Smooth muscle cell (in vitro differentiated cells): ENCODE results near the gene KLHL40. TPM values are rescaled to one million over a fixed set of nuclear protein-coding genes. Genes with fewer than 3 reads are reported as not detected.

ENCODE experiments used
- DNase-seq: peaks from one replicate; lab custom pipeline; 2025; ENCODE audit not compliant: unreplicated experiment; lab: John Stamatoyannopoulos, UW
- H2AFZ ChIP-seq: fragments of 200-600 bp; sonication (generic); 2 replicates; pipeline ENCODE4 v1.6.0; 2016; ENCODE audit warnings: antibody characterized with exemption, low read depth, mild to moderate bottlenecking
- H3F3A ChIP-seq: fragments of 200-600 bp; sonication (generic); 2 replicates; pipeline ENCODE4 v1.6.0; 2017; ENCODE audit warnings: antibody characterized with exemption, low read depth
- H3K27ac ChIP-seq: fragments of 200-600 bp; sonication (generic); 2 replicates; pipeline ENCODE4 v1.5.1; 2016; ENCODE audit warnings: low read depth, mild to moderate bottlenecking
- H3K27me3 ChIP-seq: fragments of 200-600 bp; sonication (generic); 2 replicates; pipeline ENCODE4 v1.6.1; 2016; ENCODE audit warnings: low read depth, mild to moderate bottlenecking
- H3K36me3 ChIP-seq: fragments of 200-600 bp; sonication (generic); 2 replicates; pipeline ENCODE4 v1.5.1; 2016; ENCODE audit warnings: low read depth
- H3K4me1 ChIP-seq: fragments of 200-600 bp; sonication (generic); 2 replicates; pipeline ENCODE4 v1.5.1; 2016; ENCODE audit warnings: low read depth
- H3K4me2 ChIP-seq: fragments of 200-600 bp; sonication (generic); 2 replicates; pipeline ENCODE4 v1.6.0; 2016; ENCODE audit warnings: mild to moderate bottlenecking
- H3K4me3 ChIP-seq: fragments of 200-600 bp; sonication (generic); 2 replicates; pipeline ENCODE4 v1.5.1; 2016; ENCODE audit warnings: mild to moderate bottlenecking
- H3K79me2 ChIP-seq: fragments of 200-600 bp; sonication (generic); 2 replicates; pipeline ENCODE4 v1.6.0; 2016; ENCODE audit warnings: low read depth, mild to moderate bottlenecking
- H3K9ac ChIP-seq: fragments of 200-600 bp; sonication (generic); 2 replicates; pipeline ENCODE4 v1.6.0; 2016; ENCODE audit warnings: low read depth
- H3K9me3 ChIP-seq: fragments of 200-600 bp; sonication (generic); replicated peaks from 2 replicates; pipeline ENCODE4 v1.5.1; 2016; ENCODE audit warnings: low read depth
- H4K20me1 ChIP-seq: fragments of 200-600 bp; sonication (generic); 2 replicates; pipeline ENCODE4 v1.6.0; 2016; ENCODE audit warnings: low read depth
- CTCF ChIP-seq: fragments of 200-600 bp; sonication (generic); IDR thresholded peaks from 2 replicates; pipeline ENCODE4 v1.5.1; 2017; ENCODE audit warnings: borderline replicate concordance, mild to moderate bottlenecking, antibody characterized with exemption; ENCODE audit not compliant: insufficient read depth, poor library complexity, severe bottlenecking
- WGBS: methylation state at CpG from one replicate; pipeline ENCODE4 v1.1.7; 2016; ENCODE audit warnings: low lambda C conversion rate; 5-methylcytosine and 5-hydroxymethylcytosine counted together
- polyA plus RNA-seq: library from polyadenylated mRNA; unstranded; fragments of >200 nt; fragmentation: Nextera tagmentation; extraction: Ambion mirVana; gene quantifications from 2 replicates; pipeline ENCODE4 v1.2.1, GENCODE V29; 2016
- total RNA-seq: library from RNA; depleted of rRNA; stranded (reverse); fragments of >200 nt; gene quantifications from 2 replicates; pipeline ENCODE4 v1.2.3, GENCODE V29; 2014

The KLHL40 gene
- total and polyA plus RNA-seq, 2 experiments from 2014 or later = not detected

- no peaks in the 10 kb centered on the region for H3F3A ChIP-seq
- DNase-seq = no peak
Measured at GRCh38 chr3:42702982-42703694, 17.8 kb downstream of the KLHL40 start.

GRCh38 chr3:42703695-42704025 lies 18.3 kb downstream of the KLHL40 start:
- no peaks in the 10 kb centered on the region for H3K27me3 ChIP-seq
- no peaks in the 10 kb centered on the region for H3K79me2 ChIP-seq
- no peak overlapping the region for H3K27ac ChIP-seq
- no peaks in the 10 kb centered on the region for H3F3A ChIP-seq
- H3K9me3 ChIP-seq = no peaks in the 10 kb centered on the region
- no peak for TF ChIP-seq CTCF
- no peak overlapping the region for H3K4me3 ChIP-seq
- no peaks in the 10 kb centered on the region for H3K4me1 ChIP-seq
- no peak overlapping the region for H3K9ac ChIP-seq
- no peaks in the 10 kb centered on the region for H3K36me3 ChIP-seq
- no peak overlapping the region for H3K4me2 ChIP-seq
- no peak overlapping the region for H2AFZ ChIP-seq
- DNase-seq = no peak
- 81% methylated on average over 5 of the region's 5 CpGs for WGBS
- no peaks in the 10 kb centered on the region for H4K20me1 ChIP-seq

More at GRCh38 chr3:42702982-42703694, 17.8 kb downstream of the KLHL40 start:
- Histone ChIP-seq H2AFZ (no peak overlapping the region), H3K9ac (no peak overlapping the region), H3K79me2 (no peaks in the 10 kb centered on the region), H3K27ac (no peak overlapping the region), H3K36me3 (no peaks in the 10 kb centered on the region), H4K20me1 (no peaks in the 10 kb centered on the region), H3K4me1 (no peaks in the 10 kb centered on the region), H3K4me2 (no peak overlapping the region), H3K9me3 (no peaks in the 10 kb centered on the region), H3K27me3 (no peaks in the 10 kb centered on the region), H3K4me3 (no peak overlapping the region)
- 90% methylated on average over 6 of the region's 6 CpGs for WGBS
- no peak for TF ChIP-seq CTCF

- no peak overlapping the region for H3K9ac ChIP-seq
- H3K36me3 ChIP-seq = no peaks in the 10 kb centered on the region
- no peaks in the 10 kb centered on the region for H3K4me1 ChIP-seq
- no peak overlapping the region for H3K4me2 ChIP-seq
- no peaks in the 10 kb centered on the region for H4K20me1 ChIP-seq
- no peak overlapping the region for H3K4me3 ChIP-seq
- H3K9me3 ChIP-seq = no peaks in the 10 kb centered on the region
- no peak overlapping the region for H3K27ac ChIP-seq
- no peaks in the 10 kb centered on the region for H3K79me2 ChIP-seq
- WGBS = 91% methylated on average over 8 of the region's 8 CpGs
- H2AFZ ChIP-seq = no peak overlapping the region
- H3F3A ChIP-seq = no peaks in the 10 kb centered on the region
- TF ChIP-seq CTCF = no peak
- no peak for DNase-seq
- no peaks in the 10 kb centered on the region for H3K27me3 ChIP-seq
Measured at GRCh38 chr3:42704136-42704841, 19.0 kb downstream of the KLHL40 start.
